Ovary (tissue), 9 donors: ENCODE data around the gene GAS2L1. TPM values are rescaled to one million over a fixed set of nuclear protein-coding genes. Genes with fewer than 3 reads are reported as not detected.

Experiments used
- DNase-seq, 5 donors: peaks; one replicate each; pipeline ENCODE4 v3.0.0-alpha.2; 2019 to 2020
- H3K27ac ChIP-seq, 2 donors: fragments of 200-600 bp; one replicate each; pipeline versions ENCODE4 v1.5.1 to v1.8.0; 2019 to 2022
- H3K27me3 ChIP-seq: fragments of 200-600 bp; one replicate; pipeline ENCODE4 v1.8.0; 2022
- H3K36me3 ChIP-seq: fragments of 200-600 bp; sonication (generic); one replicate; pipeline ENCODE4 v1.5.1; 2019
- H3K4me1 ChIP-seq: one replicate; pipeline ENCODE4 v1.8.1; 2013; ENCODE audit warnings: mild to moderate bottlenecking, moderate library complexity; ENCODE audit not compliant: insufficient read depth
- H3K4me3 ChIP-seq: fragments of 200-600 bp; sonication (generic); one replicate; pipeline ENCODE4 v1.5.1; 2017
- H3K9me3 ChIP-seq, 2 donors: fragments of 200-600 bp in 1 of 2; sonication (generic) in 1 of 2; one replicate each; pipeline versions ENCODE4 v1.5.1 to v1.8.1; 2013 to 2019; ENCODE audit warnings: mild to moderate bottlenecking in 1 of 2, moderate library complexity in 1 of 2
- CTCF ChIP-seq, 3 donors: fragments of 450-650 bp in 2 of 3; fragments of 200-600 bp in 1 of 3; IDR thresholded peaks; one replicate each; pipeline versions ENCODE4 v1.5.1 to v1.8.0; 2016 to 2022; ENCODE audit warnings: antibody characterized with exemption in 3 of 3, mild to moderate bottlenecking in 1 of 3
- EP300 ChIP-seq: sonication (generic); formaldehyde crosslinking; IDR thresholded peaks from one replicate; pipeline ENCODE4 v1.6.1; 2017; ENCODE audit warnings: antibody characterized with exemption
- POLR2A ChIP-seq: fragments of 450-650 bp; IDR thresholded peaks from one replicate; pipeline ENCODE4 v1.6.1; 2017; ENCODE audit warnings: antibody characterized with exemption, mild to moderate bottlenecking, moderate library complexity
- WGBS, 3 donors: extraction: QIAGEN DNeasy Blood & Tissue Kit in 1 of 3; methylation state at CpG; one replicate each; pipeline versions ENCODE4 v1.1.5 to v1.1.7; 2013 to 2017; 5-methylcytosine and 5-hydroxymethylcytosine counted together
- intact Hi-C, 4 donors: fragments of 100-400 bp; cut with DNase I; formaldehyde crosslinking; loops; one replicate each; pipeline versions ENCODE4 v1.11.0 to v1.15.1; 2022 to 2023
- polyA plus RNA-seq, 2 donors: library from polyadenylated mRNA; stranded (reverse); fragments of 200-250 nt in 1 of 2; fragments of 350-450 nt in 1 of 2; fragmentation: Illumina TruSeq in 1 of 2; extraction: RNeasy Lipid Tissue Mini Kit (QIAGEN cat#74804) in 1 of 2; gene quantifications; one replicate each; pipeline ENCODE4 v1.2.3, GENCODE V29; 2013 to 2014
- total RNA-seq, 7 donors: library from RNA; depleted of rRNA in 2 of 7; stranded (reverse); fragments of >200 nt in 2 of 7; fragmentation: NEBNext Ultra II Directional in 3 of 7; extraction: Animal tissue kit (Norgen Biotek cat#: 25700) in 3 of 7; gene quantifications; one replicate each; pipeline versions ENCODE4 v1.1.0 to v1.2.4, GENCODE V29; 2016 to 2023
- donor health status: DM: no; HTN: no; CAD: no; lungs with moderate emphysema.
- donor health status: DM: no; HTN: no; CAD: no.
- donor health status: Bipolar disorder and iron deficiency.
- donor health status: DM: yes; HTN: yes; CAD: no.
- donor health status: DM: no; HTN: no; CAD: no.
- donor health status: DM: yes; HTN: yes; CAD: no.

Gene GAS2L1
- total and polyA plus RNA-seq, 9 donors, result 2.1 to 21.0 (median 9.8) TPM

GRCh38 chr22:29268511-29269229, 37.8 kb upstream of the GAS2L1 start:
- intact Hi-C loops, result no loop called here
- TF ChIP-seq EP300, result no peak
- peak in 2 of 3 donors; percentile 2 to 4 for TF ChIP-seq CTCF (IDR thresholded peaks at IDR 0.05)
- no peak for TF ChIP-seq POLR2A

GRCh38 chr22:29269230-29269604, 37.2 kb upstream of the GAS2L1 start:
- H3K36me3 ChIP-seq, result no peaks in the 10 kb centered on the region
- TF ChIP-seq POLR2A, result no peak
- no peak for TF ChIP-seq EP300
- no peaks in the 10 kb centered on the region for H3K9me3 ChIP-seq
- H3K4me3 ChIP-seq, result peak overlapping the region; percentile 98
- intact Hi-C loops, result no loop called here
- H3K4me1 ChIP-seq, result peaks cover 11% of the 10 kb centered on the region
- DNase-seq, result peak in 1 of 5 donors; percentile 12
- peak overlapping the region; percentile 84 to 99 for H3K27ac ChIP-seq
- 1 to 2% (median 1%) methylated on average over 14 of the region's 14 CpGs for WGBS, 3 donors
- H3K27me3 ChIP-seq, result no peaks in the 10 kb centered on the region

More at GRCh38 chr22:29268511-29269229, 37.8 kb upstream of the GAS2L1 start:
- peak; percentile 73 to 86 (median 81) for DNase-seq
- no peaks in the 10 kb centered on the region for H3K27me3 ChIP-seq
- H3K4me3 ChIP-seq, result peak overlapping the region; percentile 98
- no peaks in the 10 kb centered on the region for H3K9me3 ChIP-seq
- no peaks in the 10 kb centered on the region for H3K36me3 ChIP-seq
- H3K4me1 ChIP-seq, result peaks cover 11% of the 10 kb centered on the region
- peak overlapping the region; percentile 84 to 99 for H3K27ac ChIP-seq
- WGBS, 3 donors, result 0 to 1% (median 1%) methylated on average over 33 to 51 of the region's 51 CpGs

GRCh38 chr22:29269731-29270474, 36.5 kb upstream of the GAS2L1 start:
- Histone ChIP-seq H3K27ac (no peak overlapping the region), H3K9me3 (no peaks in the 10 kb centered on the region), H3K27me3 (no peaks in the 10 kb centered on the region), H3K4me3 (peak overlapping the region; percentile 98), H3K4me1 (peaks cover 11% of the 10 kb centered on the region), H3K36me3 (no peaks in the 10 kb centered on the region)
- WGBS, 3 donors, result 9 to 10% (median 9%) methylated on average over 13 of the region's 13 CpGs
- intact Hi-C loops, result no loop called here
- TF ChIP-seq CTCF (IDR thresholded peaks at IDR 0.05), result no peak
- no peak for TF ChIP-seq POLR2A
- peak in 1 of 5 donors; percentile 13 for DNase-seq

- no peak overlapping the region for H3K27ac ChIP-seq
- H3K9me3 ChIP-seq, result no peaks in the 10 kb centered on the region
- H3K36me3 ChIP-seq, result no peaks in the 10 kb centered on the region
- no peak for DNase-seq
- H3K4me3 ChIP-seq, result peak overlapping the region; percentile 98
- H3K4me1 ChIP-seq, result peaks cover 11% of the 10 kb centered on the region
- H3K27me3 ChIP-seq, result no peaks in the 10 kb centered on the region
- WGBS, 3 donors, result 12 to 17% (median 17%) methylated on average over 9 of the region's 9 CpGs
- intact Hi-C loops, result no loop called here
- TF ChIP-seq CTCF (IDR thresholded peaks at IDR 0.05) (no peak), POLR2A (no peak), EP300 (no peak)
Measured at GRCh38 chr22:29270475-29271271, 35.8 kb upstream of the GAS2L1 start.
